GM21619 (cell line): Measurements from ENCODE around the gene SMIM3.
A peak's percentile ranks its signal among the peaks of the same experiment; 100 is the strongest.
"Not testable (repeated sequence)": the region's sequence is repeated elsewhere in the genome, so short reads cannot be mapped to it uniquely, and the experiment has no call there.

Experiments
- ATAC-seq: cut with Tn5 transposase; IDR thresholded peaks from one replicate; pipeline ENCODE4 v1.9.1; 2021; ENCODE audit not compliant: unreplicated experiment

The SMIM3 gene, protein sequence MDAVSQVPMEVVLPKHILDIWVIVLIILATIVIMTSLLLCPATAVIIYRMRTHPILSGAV

GRCh38 chr5:150778517-150779396, at the start of gene SMIM3:
TSS of gene SMIM3 (plus strand) at chr5:150778757. CDS start at chr5:150795441, 16,684 bp downstream.
- no peak for ATAC-seq

DNA sequence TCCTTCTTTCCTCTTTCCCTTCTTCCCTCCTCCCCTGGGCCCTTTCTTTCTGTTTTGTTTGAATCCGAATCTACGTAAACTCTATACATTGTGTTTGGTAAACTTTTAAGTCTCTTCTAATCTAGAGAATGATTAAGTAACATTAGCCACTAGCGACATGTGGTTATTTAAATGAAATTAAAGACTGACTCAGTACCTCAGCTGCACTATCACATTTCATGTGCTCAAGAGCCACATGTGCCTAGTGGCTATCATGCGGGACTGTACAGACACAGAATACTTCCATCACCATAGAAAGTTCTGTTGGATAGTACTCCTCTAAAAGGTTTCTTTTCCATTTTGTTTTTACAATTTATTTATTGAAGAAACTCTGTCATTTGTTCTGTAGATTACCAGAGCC, 48.7 kb upstream of the SMIM3 start:
- ATAC-seq: no peak

DNA sequence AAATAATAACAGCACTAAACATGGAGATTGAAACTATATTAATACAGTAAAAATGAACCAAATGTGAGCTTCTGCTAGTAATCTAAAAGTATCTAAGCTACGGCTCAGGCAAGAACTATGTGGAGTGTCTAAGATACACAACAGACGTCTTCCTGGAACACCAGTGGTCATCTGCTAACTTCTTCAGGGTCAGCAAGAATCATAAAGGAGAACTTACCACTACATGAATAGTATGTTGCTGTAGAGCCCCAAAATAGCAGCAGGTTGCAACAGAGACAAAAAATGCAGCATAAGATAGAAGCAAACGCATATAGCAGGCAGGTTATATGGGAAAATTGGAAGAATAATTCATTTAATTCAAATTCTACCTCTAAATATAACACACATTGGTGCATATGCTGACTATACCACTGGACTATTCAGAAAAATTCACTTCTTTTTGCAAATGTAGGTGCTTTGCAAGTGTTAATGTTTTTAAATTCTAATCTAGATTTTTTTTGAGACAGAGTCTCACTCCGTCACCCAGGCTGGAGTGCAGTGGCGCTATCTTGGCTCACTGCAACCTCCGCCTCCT, 46.8 kb upstream of the SMIM3 start:
- no peak for ATAC-seq

GRCh38 chr5:150734579-150735384, 43.8 kb upstream of the SMIM3 start:
- ATAC-seq: peak; percentile 83

- no peak for ATAC-seq
Observed at GRCh38 chr5:150738862-150739261, 39.7 kb upstream of the SMIM3 start.

- no peak for ATAC-seq
Observed at GRCh38 chr5:150740992-150741391, 37.6 kb upstream of the SMIM3 start.

DNA sequence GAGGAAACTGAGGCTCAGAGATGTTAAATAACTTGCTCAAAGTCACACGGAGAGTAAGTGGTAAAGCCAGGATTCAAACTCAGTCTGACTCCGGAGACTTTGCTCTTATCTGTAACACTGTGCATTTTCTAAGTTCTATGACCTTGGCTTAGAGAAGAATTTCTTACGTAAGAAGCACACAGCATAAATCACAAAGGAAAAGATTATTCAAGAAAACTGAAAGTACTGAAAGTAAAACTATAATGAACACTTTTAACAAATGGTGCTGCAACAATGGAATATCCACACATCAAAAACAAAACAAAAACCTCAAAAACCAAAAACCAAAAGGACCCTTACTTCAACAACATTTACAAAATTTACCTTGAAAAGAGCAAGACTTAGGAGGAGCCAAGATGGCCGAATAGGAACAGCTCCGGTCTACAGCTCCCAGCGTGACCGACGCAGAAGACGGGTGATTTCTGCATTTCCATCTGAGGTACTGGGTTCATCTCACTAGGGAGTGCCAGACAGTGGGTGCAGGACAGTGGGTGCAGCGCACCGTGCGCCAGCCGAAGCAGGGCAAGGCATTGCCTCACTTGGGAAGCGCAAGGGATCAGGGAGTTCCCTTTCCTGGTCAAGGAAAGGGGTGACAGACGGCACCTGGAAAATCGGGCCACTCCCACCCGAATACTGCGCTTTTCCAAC, 36.0 kb upstream of the SMIM3 start:
- ATAC-seq: not testable (repeated sequence)

- not testable (repeated sequence) for ATAC-seq
Observed at GRCh38 chr5:150743142-150743488, 35.4 kb upstream of the SMIM3 start.

DNA sequence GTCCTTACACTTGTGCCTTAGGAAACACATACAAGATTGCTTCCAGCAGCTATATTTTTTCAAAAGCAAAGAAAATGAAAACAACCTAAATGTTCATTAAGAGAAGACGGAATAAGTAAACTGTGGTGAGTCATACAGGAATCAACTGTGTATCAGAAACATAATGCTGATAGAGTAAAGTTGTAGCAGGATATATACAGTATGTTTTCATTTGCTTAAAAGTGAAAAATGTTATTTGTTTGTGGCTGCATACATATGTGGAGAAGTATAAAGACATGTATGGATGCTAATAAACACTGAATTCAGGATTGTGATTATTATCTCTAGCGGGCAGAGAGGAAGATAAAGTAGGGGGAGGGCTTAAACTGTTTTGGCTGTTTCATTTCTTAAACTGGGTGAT, 28.1 kb upstream of the SMIM3 start:
- no peak for ATAC-seq

GRCh38 chr5:150751096-150751891, 27.3 kb upstream of the SMIM3 start:
- ATAC-seq: no peak

DNA sequence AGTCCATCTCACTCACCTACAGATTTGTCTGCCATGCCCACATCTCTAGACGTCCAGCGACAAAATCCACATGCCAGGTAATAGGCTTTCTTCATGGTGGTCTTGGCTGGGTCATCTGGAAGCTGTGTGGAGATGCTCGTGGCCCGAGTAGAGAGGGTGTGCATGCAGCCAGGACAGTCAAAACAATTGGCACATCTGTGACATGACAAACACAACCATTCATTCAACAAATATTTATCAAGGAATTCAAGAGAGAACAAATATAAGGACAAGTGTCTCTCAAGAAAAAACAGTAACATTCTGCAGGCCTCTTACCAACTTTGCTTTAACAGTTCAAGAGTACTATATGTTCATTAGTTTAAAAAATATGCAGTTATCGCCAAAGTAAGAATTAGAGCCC, 25.1 kb upstream of the SMIM3 start:
- no peak for ATAC-seq

GRCh38 chr5:150753863-150754262, 24.7 kb upstream of the SMIM3 start:
- ATAC-seq: no peak

- ATAC-seq: no peak
Observed at GRCh38 chr5:150757087-150757649, 21.4 kb upstream of the SMIM3 start.

DNA sequence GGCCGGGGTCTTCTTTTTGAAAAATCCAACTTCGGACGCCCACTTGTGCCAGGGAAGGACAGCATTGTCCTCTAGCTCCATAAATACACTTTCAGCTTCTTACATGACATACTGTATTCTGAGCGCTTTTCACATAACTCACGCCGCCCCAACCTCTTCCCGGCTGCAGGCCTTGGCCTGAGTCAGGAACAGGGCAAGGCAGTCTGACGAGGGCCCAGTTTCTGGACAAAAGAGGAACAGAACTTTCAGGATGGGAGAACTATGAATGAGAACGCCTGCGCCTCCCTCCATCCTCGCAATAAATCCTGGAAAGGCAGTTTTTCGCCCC, 20.4 kb upstream of the SMIM3 start:
- peak; percentile 12 for ATAC-seq

- ATAC-seq: peak; percentile 97
Observed at GRCh38 chr5:150758531-150759333, 19.8 kb upstream of the SMIM3 start, which contains the start of gene DCTN4. TSS of gene DCTN4 (minus strand) at chr5:150759017. CDS start at chr5:150758993, 24 bp downstream.

DNA sequence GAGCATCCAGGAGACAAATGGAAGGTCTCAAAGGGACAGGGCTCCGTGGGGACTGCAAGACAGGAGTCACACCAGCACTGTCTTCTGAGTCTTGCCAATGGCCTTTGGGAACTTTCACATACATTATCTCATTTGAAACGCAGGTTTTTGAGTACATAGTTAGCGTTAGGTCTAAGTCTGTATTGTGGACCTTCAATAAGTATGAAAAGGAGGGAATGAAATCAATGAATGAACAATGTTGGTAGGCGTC, 19.3 kb upstream of the SMIM3 start:
- ATAC-seq: no peak

- no peak for ATAC-seq
Observed at GRCh38 chr5:150762211-150762610, 16.3 kb upstream of the SMIM3 start.

DNA sequence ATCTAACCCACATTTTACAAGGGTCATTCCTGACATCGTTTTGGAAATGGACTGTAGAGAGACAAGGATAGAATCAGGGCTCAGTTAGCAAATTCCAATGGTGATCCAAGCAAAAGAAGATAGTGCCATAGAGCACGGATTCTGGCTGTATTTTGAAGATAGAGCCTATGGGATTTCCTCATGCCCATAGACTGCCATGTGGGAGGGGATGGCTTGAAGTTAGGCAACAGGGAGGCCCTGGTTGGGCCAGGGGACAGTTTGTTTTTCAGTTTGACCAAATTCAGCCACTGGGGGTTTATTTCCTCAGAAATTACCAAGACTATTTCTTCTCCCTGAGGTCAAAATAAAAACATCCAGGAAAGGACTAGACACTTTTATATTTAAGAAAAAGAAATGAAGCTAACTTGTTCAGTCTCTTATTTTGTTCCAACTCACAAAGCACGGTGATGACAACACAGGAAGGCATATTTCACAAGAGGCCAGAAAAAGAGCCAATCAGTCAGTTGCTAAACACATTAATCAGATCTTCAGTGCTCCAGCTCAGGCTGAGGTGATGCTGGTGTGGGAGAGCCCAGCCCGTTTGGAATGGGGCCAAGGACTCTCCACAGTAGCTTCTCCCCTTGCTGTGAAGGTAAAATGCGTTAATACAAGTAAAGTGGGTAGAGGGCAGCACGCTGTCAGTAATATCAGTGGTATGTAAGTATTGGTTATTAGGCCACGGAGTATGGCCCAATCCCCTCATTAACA, 15.4 kb upstream of the SMIM3 start:
- no peak for ATAC-seq

DNA sequence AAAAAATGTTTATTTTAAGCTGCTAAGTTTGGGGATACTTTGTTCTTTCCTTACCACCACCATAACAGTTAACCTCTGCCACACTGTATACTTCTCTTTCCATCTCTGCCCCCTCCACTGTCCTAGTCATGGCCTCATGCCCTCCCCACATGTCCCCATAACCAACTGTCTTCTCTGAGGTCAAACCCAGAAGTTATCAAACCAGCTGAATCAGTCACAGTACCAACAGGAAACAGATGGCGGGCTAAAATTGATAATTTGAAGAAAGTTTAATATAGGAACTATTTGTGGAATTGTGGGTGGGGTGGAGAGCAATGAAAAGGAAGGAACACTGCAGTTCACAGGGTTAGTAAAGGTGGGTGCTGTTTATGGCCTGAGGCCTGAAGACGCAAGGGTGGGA, 14.0 kb upstream of the SMIM3 start:
- ATAC-seq: no peak
